NB4 (cell line): ENCODE results near the gene FADD.

Experiments
- DNase-seq: peaks from one replicate; pipeline ENCODE4 v3.0.0; 2010; ENCODE audit warnings: low read depth
- H3K4me3 ChIP-seq: one replicate; pipeline ENCODE4 v1.5.1; 2011; ENCODE audit warnings: mild to moderate bottlenecking, low read depth, low read length, moderate library complexity
- MYC ChIP-seq: IDR thresholded peaks from 2 replicates; pipeline ENCODE4 v1.6.1; 2011; ENCODE audit warnings: low read depth, low read length
- POLR2A ChIP-seq: IDR thresholded peaks from 2 replicates; pipeline ENCODE4 v1.6.1; 2011; ENCODE audit warnings: mild to moderate bottlenecking; ENCODE audit not compliant: insufficient read length; ENCODE audit errors: extremely low read depth
- TF ChIP-seq, protein P1 (sequence below): IDR thresholded peaks from 2 replicates; pipeline ENCODE4 v1.6.1; 2011; ENCODE audit warnings: low read depth, low read length
- TF ChIP-seq, protein P2 (sequence below): IDR thresholded peaks from one replicate; pipeline ENCODE4 v1.5.1; 2012; ENCODE audit warnings: low read depth, low read length

Gene FADD

DNA sequence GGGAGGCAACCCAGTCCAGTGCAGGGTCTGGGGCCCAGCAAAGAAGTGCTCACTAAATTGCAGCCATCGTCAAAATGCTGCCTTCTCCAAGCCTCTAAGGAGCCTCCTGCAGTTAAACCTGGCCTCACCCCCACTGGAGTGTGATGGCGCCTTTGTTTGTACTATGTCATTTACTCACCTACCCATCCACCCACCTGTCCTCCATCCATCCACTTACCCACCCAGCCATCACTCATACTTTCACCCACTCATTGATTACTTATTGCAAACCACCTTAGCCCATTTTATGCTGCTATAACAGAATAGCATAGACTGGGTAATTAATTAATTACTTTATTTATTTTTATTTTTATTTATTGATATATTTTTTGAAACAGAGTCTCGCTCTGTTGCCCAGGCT, 38.6 kb downstream of the FADD start:
- H3K4me3 ChIP-seq: no peak overlapping the region
- TF ChIP-seq POLR2A (no peak), MYC (no peak)
- TF ChIP-seq, protein P1, sequence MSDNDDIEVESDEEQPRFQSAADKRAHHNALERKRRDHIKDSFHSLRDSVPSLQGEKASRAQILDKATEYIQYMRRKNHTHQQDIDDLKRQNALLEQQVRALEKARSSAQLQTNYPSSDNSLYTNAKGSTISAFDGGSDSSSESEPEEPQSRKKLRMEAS: no peak
- TF ChIP-seq, protein P2, sequence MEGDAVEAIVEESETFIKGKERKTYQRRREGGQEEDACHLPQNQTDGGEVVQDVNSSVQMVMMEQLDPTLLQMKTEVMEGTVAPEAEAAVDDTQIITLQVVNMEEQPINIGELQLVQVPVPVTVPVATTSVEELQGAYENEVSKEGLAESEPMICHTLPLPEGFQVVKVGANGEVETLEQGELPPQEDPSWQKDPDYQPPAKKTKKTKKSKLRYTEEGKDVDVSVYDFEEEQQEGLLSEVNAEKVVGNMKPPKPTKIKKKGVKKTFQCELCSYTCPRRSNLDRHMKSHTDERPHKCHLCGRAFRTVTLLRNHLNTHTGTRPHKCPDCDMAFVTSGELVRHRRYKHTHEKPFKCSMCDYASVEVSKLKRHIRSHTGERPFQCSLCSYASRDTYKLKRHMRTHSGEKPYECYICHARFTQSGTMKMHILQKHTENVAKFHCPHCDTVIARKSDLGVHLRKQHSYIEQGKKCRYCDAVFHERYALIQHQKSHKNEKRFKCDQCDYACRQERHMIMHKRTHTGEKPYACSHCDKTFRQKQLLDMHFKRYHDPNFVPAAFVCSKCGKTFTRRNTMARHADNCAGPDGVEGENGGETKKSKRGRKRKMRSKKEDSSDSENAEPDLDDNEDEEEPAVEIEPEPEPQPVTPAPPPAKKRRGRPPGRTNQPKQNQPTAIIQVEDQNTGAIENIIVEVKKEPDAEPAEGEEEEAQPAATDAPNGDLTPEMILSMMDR: no peak
- no peak for DNase-seq

DNA sequence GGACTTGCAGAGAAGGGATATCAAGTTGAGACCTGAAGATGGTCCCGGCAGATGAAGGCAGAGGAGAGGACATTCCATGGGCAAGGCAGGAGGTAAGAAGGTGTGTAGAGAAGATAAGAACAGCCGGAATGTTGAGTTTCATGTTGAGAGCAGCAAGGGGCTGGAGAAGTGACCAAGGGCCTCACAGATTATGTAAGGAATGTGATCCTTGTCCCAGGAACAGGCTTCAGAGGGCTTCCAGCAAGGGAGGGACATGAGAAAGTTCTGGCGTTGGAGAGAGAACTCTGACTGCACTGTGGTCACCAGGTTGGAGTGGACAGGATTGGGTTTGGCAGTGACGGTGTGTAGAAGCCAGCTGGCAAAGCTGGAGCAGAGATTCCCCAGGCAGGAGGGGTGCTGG, 39.8 kb downstream of the FADD start:
- TF ChIP-seq MYC (no peak), POLR2A (no peak)
- TF ChIP-seq, protein P1: no peak
- TF ChIP-seq, protein P2: no peak
- no peak overlapping the region for H3K4me3 ChIP-seq

DNA sequence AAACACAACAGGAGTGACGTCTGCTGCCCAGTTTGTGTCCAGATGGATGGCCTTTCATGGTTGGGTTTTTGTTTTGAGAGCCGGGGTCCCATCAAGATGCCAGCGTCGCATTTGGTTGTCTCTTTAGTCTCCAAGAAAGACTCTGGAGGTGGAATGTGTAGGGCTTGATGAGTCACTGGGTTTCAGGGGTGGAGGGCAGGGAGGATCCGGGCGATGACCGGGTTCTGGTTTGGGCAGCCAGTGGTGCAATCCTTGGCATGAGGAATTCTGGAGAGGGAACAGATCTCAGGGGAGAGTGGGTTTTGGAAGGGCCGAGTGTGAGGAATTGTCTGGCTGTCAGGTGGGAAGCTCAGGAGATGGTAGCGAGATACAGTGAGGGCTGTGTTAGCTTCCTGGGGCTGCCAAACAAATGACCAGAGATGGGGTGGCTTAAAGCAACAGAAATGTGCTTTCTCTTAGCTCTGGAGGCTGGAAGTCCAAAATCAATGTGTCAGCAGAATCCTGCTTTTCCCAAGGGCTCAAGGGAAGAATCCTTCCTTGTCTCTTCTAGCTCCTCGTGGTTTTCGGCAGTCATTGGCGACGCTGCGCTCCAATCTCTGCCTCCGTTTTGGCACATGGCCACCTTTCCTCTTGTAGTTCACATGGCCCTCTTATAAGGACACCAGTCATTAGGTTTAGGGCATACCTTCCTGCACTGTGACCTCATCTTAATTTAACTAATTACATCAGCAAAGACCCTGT, 41.0 kb downstream of the FADD start:
- no peak for DNase-seq
- no peak overlapping the region for H3K4me3 ChIP-seq
- TF ChIP-seq, protein P1: no peak
- TF ChIP-seq, protein P2: no peak
- no peak for TF ChIP-seq MYC

More for the DNA sequence above, 39.8 kb downstream of the FADD start:
- DNase-seq: no peak

DNA sequence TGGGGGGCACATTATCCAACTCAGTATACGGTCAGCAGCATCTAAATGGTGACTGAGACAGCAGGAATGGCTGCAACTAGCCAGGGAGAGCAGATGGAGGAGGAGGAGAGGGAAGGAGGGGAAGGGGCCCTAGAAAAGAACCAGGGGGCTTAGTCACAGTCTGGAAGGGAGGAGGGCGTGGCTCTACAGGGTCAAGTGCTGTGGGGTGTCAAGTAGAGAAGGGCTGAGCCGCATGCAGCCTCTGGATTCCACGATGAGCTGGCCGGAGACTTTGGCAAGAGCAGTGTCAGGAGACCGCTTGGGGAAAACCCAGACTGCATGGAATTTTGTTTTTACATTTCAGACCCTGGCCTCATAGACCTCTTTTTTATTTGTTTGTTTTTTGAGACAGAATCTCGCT, 41.6 kb downstream of the FADD start:
- DNase-seq: no peak
- TF ChIP-seq, protein P1: no peak
- TF ChIP-seq POLR2A: no peak
- TF ChIP-seq, protein P2: no peak
- TF ChIP-seq MYC: no peak
- no peak overlapping the region for H3K4me3 ChIP-seq

DNA sequence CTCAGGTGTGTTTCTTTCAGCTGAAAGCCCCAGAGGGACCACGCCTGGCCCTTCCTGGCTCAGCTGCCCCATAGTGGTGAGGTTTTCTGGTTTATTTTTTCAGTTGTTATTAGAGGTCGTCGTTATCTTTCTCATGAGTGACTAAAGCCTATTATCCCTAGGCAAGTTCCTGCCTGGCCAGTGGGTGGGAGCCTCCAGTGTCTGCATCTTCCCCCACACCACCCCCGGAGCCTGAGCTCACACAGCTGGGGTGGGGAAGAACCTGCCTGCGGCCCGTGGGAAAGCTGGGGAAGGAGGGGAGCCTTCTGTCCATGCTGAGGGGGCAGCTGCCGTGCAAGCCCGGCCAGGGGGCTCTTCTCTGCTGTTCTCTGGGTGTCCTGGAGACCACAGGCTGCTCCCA, 43.1 kb downstream of the FADD start:
- H3K4me3 ChIP-seq: no peak overlapping the region
- DNase-seq: no peak
- TF ChIP-seq, protein P2: no peak
- TF ChIP-seq POLR2A (no peak), MYC (no peak)
- TF ChIP-seq, protein P1: no peak
